ENCODE results near the gene UQCRH. TPM values are rescaled to one million over a fixed set of nuclear protein-coding genes. Genes with fewer than 3 reads are reported as not detected.

The UQCRH gene
- total RNA-seq, 1 donor from 2014 or later: 261 TPM

Other genes starting within 250 kb of the UQCRH start
- gene PIK3R3, start 171.1 kb upstream of the UQCRH start, total RNA-seq: 2.6 and 3.8 TPM in 2 replicates
- 0.17 TPM in 1 of 2 replicates, not detected in the other for gene TSPAN1, start 128.6 kb upstream of the UQCRH start, total RNA-seq
- gene P3R3URF, start 127.2 kb upstream of the UQCRH start, total RNA-seq: not detected in 2 replicates
- 45.3 and 51.2 TPM in 2 replicates for gene POMGNT1, start 105.3 kb upstream of the UQCRH start, total RNA-seq
- 0.29 TPM in 2 replicates for gene LURAP1, start 100.4 kb upstream of the UQCRH start, total RNA-seq
- gene RAD54L, start 55.9 kb upstream of the UQCRH start, total RNA-seq: 30.9 and 33.3 TPM in 2 replicates
- gene LRRC41, start 82 bp upstream of the UQCRH start, total RNA-seq: 53.7 and 56.7 TPM in 2 replicates
- 28.7 and 29.5 TPM in 2 replicates for gene NSUN4, start 37.1 kb downstream of the UQCRH start, total RNA-seq
- 3.6 and 4.1 TPM in 2 replicates for gene FAAH, start 90.6 kb downstream of the UQCRH start, total RNA-seq
- 0.07 TPM in 1 of 2 replicates, not detected in the other for gene DMBX1, start 186.1 kb downstream of the UQCRH start, total RNA-seq
- gene KNCN, start 247.9 kb downstream of the UQCRH start, total RNA-seq: not detected in 2 replicates

Data from T-helper 1 cell treated with Interleukin-12 subunit alpha and Interleukin-12 subunit beta and Interleukin-4 antibody, amounts not matched to agents 30 ng/mL and 1 ng/mL, for 36 hours (primary cell).